HL-60 (cell line): ENCODE data around the gene ALKBH1.
A peak's percentile ranks its signal among the peaks of the same experiment; 100 is the strongest.

Experiments
- DNase-seq, 2 experiments: peaks; one replicate each; pipeline ENCODE4 v3.0.0-alpha.2; 2010 to 2020; ENCODE audit warnings: low read depth in 1 of 2, low spot score in 1 of 2
- H3K27ac ChIP-seq: fragments of 250-450 bp; sonication (Bioruptor Pico); replicated peaks from 2 replicates; pipeline ENCODE4 v1.5.1; 2020; ENCODE audit warnings: mild to moderate bottlenecking, moderate library complexity
- H3K27me3 ChIP-seq: fragments of 250-450 bp; sonication (Bioruptor Pico); 2 replicates; pipeline ENCODE4 v1.5.1; 2021; ENCODE audit warnings: mild to moderate bottlenecking, moderate library complexity; ENCODE audit not compliant: insufficient read depth, poor library complexity, severe bottlenecking
- H3K4me3 ChIP-seq: replicated peaks from 2 replicates; pipeline ENCODE4 v1.5.1; 2011; ENCODE audit warnings: mild to moderate bottlenecking, control low read depth, low read length; ENCODE audit not compliant: insufficient read depth
- CTCF ChIP-seq: IDR thresholded peaks from one replicate; pipeline ENCODE4 v1.5.1; 2011; ENCODE audit warnings: low read length, control low read depth, inconsistent platforms; ENCODE audit not compliant: insufficient read depth
- GABPA ChIP-seq: IDR thresholded peaks from 2 replicates; pipeline ENCODE4 v1.6.1; 2012; ENCODE audit warnings: low read depth
- POLR2AphosphoS5 ChIP-seq: IDR thresholded peaks from 2 replicates; pipeline ENCODE4 v1.6.1; 2012; ENCODE audit warnings: low read depth
- SPI1 ChIP-seq: IDR thresholded peaks from 2 replicates; pipeline ENCODE4 v1.6.1; 2012; ENCODE audit warnings: low read depth, mild to moderate bottlenecking, borderline replicate concordance
- TF ChIP-seq, protein P1 (sequence below): IDR thresholded peaks from 2 replicates; pipeline ENCODE4 v1.6.1; 2012; ENCODE audit warnings: low read depth; ENCODE audit not compliant: insufficient replicate concordance

Gene ALKBH1

DNA sequence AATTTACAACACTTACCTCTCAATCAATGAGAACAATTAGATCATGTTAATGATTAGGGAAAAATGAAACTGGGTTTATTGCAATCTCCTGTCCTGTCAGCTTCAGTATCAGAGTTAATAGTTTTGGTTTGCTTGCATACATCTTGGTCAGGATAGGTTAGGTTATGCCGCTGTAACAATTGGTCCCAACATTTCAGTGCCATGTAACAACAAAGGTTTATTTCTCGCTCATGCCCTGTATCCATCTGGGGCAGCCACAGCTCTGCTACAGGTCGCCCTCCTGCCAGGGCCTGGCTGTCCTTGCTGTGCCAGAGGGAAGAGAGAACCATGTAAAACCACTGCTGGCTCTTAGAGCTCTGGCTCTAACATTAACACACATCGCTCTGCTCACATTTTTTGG is 60.9 kb downstream of the ALKBH1 start:
- TF ChIP-seq CTCF (no peak), SPI1 (no peak), GABPA (no peak), POLR2AphosphoS5 (no peak)
- TF ChIP-seq, protein P1, sequence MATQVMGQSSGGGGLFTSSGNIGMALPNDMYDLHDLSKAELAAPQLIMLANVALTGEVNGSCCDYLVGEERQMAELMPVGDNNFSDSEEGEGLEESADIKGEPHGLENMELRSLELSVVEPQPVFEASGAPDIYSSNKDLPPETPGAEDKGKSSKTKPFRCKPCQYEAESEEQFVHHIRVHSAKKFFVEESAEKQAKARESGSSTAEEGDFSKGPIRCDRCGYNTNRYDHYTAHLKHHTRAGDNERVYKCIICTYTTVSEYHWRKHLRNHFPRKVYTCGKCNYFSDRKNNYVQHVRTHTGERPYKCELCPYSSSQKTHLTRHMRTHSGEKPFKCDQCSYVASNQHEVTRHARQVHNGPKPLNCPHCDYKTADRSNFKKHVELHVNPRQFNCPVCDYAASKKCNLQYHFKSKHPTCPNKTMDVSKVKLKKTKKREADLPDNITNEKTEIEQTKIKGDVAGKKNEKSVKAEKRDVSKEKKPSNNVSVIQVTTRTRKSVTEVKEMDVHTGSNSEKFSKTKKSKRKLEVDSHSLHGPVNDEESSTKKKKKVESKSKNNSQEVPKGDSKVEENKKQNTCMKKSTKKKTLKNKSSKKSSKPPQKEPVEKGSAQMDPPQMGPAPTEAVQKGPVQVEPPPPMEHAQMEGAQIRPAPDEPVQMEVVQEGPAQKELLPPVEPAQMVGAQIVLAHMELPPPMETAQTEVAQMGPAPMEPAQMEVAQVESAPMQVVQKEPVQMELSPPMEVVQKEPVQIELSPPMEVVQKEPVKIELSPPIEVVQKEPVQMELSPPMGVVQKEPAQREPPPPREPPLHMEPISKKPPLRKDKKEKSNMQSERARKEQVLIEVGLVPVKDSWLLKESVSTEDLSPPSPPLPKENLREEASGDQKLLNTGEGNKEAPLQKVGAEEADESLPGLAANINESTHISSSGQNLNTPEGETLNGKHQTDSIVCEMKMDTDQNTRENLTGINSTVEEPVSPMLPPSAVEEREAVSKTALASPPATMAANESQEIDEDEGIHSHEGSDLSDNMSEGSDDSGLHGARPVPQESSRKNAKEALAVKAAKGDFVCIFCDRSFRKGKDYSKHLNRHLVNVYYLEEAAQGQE, result no peak
- no peaks in the 10 kb centered on the region for H3K27me3 ChIP-seq
- no peak overlapping the region for H3K4me3 ChIP-seq
- no peak for DNase-seq
- no peak overlapping the region for H3K27ac ChIP-seq

GRCh38 chr14:77645520-77646230 is 62.1 kb downstream of the ALKBH1 start:
- Histone ChIP-seq H3K27me3 (no peaks in the 10 kb centered on the region), H3K27ac (no peak overlapping the region), H3K4me3 (no peak overlapping the region)
- no peak for DNase-seq
- TF ChIP-seq, protein P1, result no peak
- TF ChIP-seq CTCF, result no peak
- no peak for TF ChIP-seq GABPA
- no peak for TF ChIP-seq SPI1
- TF ChIP-seq POLR2AphosphoS5, result no peak

DNA sequence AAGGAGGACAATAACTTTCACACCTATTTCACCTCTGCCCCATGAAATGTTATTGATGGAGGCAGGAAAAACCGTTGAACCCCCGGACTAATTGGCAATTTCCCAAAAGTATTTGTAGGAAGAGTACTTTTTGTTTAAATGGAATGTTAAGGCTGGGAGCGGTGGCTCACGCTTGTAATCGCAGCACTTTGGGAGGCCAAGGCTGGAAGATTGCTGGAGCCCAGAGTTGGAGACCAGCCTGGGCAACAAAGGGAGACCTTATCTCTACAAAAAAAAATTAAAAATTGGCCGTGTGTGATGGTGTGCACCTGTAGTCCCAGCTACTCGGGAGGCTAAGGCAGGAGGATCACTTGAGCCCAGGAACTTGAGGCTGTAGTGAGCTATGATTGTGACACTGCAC is 65.4 kb downstream of the ALKBH1 start:
- no peak for DNase-seq
- TF ChIP-seq GABPA (no peak), SPI1 (no peak), POLR2AphosphoS5 (no peak), CTCF (no peak)
- TF ChIP-seq, protein P1, result no peak
- Histone ChIP-seq H3K4me3 (no peak overlapping the region), H3K27ac (peak overlapping the region; percentile 86), H3K27me3 (no peaks in the 10 kb centered on the region)
